ENCODE measurements around the gene RREB1.
A peak's percentile ranks its signal among the peaks of the same experiment; 100 is the strongest.

The RREB1 gene

GRCh38 chr6:7159790-7160525 lies 52.2 kb downstream of the RREB1 start:
- TF ChIP-seq ZFX (IDR thresholded peaks at IDR 0.05) (no peak), CTCF (conservative IDR thresholded peaks at IDR 0.05) (no peak)
- no peak overlapping the region for H3K27ac ChIP-seq

- TF ChIP-seq ZFX (IDR thresholded peaks at IDR 0.05) (no peak), CTCF (conservative IDR thresholded peaks at IDR 0.05) (no peak)
- H3K27ac ChIP-seq: no peak overlapping the region
These were observed 53.5 kb downstream of the RREB1 start for GRCh38 chr6:7161253-7161623.

- no peak for TF ChIP-seq CTCF (conservative IDR thresholded peaks at IDR 0.05)
- TF ChIP-seq ZFX (IDR thresholded peaks at IDR 0.05): no peak
- H3K27ac ChIP-seq: no peak overlapping the region
These were observed 54.1 kb downstream of the RREB1 start for GRCh38 chr6:7161845-7162244.

GRCh38 chr6:7163661-7164071 lies 55.9 kb downstream of the RREB1 start:
- no peak overlapping the region for H3K27ac ChIP-seq
- no peak for TF ChIP-seq ZFX (IDR thresholded peaks at IDR 0.05)
- TF ChIP-seq CTCF (conservative IDR thresholded peaks at IDR 0.05): no peak

- TF ChIP-seq CTCF (conservative IDR thresholded peaks at IDR 0.05): no peak
- peak overlapping the region; percentile 34 for H3K27ac ChIP-seq
These were observed 56.8 kb downstream of the RREB1 start for GRCh38 chr6:7164536-7165001.

GRCh38 chr6:7165002-7165889 lies 57.5 kb downstream of the RREB1 start:
- no peak for TF ChIP-seq CTCF (conservative IDR thresholded peaks at IDR 0.05)
- no peak for TF ChIP-seq ZFX (IDR thresholded peaks at IDR 0.05)
- peak overlapping the region; percentile 34 for H3K27ac ChIP-seq

GRCh38 chr6:7165890-7166267 lies 58.1 kb downstream of the RREB1 start:
- TF ChIP-seq ZFX (IDR thresholded peaks at IDR 0.05) (no peak), CTCF (conservative IDR thresholded peaks at IDR 0.05) (no peak)
- H3K27ac ChIP-seq: no peak overlapping the region
